OCI-M1 (cell line): ENCODE results near the gene SH3PXD2B.

Experiments
- DNase-seq: peaks from one replicate; lab custom pipeline; 2025; lab: John Stamatoyannopoulos, UW

SH3PXD2B gene

GRCh38 chr5:172453206-172453985 lies 929 bp downstream of the SH3PXD2B start:
- no peak for DNase-seq

GRCh38 chr5:172452398-172453205 lies 1.7 kb downstream of the SH3PXD2B start:
- DNase-seq: no peak

- DNase-seq: no peak
These were observed 2.5 kb downstream of the SH3PXD2B start for GRCh38 chr5:172451771-172452197.

- peak; percentile 33 for DNase-seq
These were observed 3.2 kb downstream of the SH3PXD2B start for GRCh38 chr5:172450861-172451695.

GRCh38 chr5:172450453-172450852 lies 3.9 kb downstream of the SH3PXD2B start:
- no peak for DNase-seq

- no peak for DNase-seq
These were observed 5.3 kb downstream of the SH3PXD2B start for GRCh38 chr5:172448999-172449398.

- DNase-seq: no peak
These were observed 6.5 kb downstream of the SH3PXD2B start for GRCh38 chr5:172447646-172448365.

GRCh38 chr5:172446336-172447051 lies 7.8 kb downstream of the SH3PXD2B start:
- no peak for DNase-seq

- DNase-seq: no peak
These were observed 8.5 kb downstream of the SH3PXD2B start for GRCh38 chr5:172445866-172446265.

- no peak for DNase-seq
These were observed 9.5 kb downstream of the SH3PXD2B start for GRCh38 chr5:172444626-172445365.

- no peak for DNase-seq
These were observed 10.2 kb downstream of the SH3PXD2B start for GRCh38 chr5:172444110-172444510.

- DNase-seq: peak; percentile 68
These were observed 10.8 kb downstream of the SH3PXD2B start for GRCh38 chr5:172443441-172444109.

GRCh38 chr5:172442592-172442991 lies 11.7 kb downstream of the SH3PXD2B start:
- no peak for DNase-seq

- no peak for DNase-seq
These were observed 13.0 kb downstream of the SH3PXD2B start for GRCh38 chr5:172441262-172441751.

- DNase-seq: no peak
These were observed 13.8 kb downstream of the SH3PXD2B start for GRCh38 chr5:172440486-172440885.

- DNase-seq: no peak
These were observed 14.4 kb downstream of the SH3PXD2B start for GRCh38 chr5:172439785-172440477.

- no peak for DNase-seq
These were observed 16.0 kb downstream of the SH3PXD2B start for GRCh38 chr5:172438319-172438668.

GRCh38 chr5:172437445-172438318 lies 16.6 kb downstream of the SH3PXD2B start:
- DNase-seq: peak; percentile 37
